GM18508 (cell line): ENCODE data around the gene VMO1.

Source experiments
- ATAC-seq: cut with Tn5 transposase; IDR thresholded peaks from one replicate; pipeline ENCODE4 v1.9.1; 2021; ENCODE audit warnings: moderate number of reproducible peaks; ENCODE audit not compliant: insufficient read depth, unreplicated experiment

The VMO1 gene

DNA sequence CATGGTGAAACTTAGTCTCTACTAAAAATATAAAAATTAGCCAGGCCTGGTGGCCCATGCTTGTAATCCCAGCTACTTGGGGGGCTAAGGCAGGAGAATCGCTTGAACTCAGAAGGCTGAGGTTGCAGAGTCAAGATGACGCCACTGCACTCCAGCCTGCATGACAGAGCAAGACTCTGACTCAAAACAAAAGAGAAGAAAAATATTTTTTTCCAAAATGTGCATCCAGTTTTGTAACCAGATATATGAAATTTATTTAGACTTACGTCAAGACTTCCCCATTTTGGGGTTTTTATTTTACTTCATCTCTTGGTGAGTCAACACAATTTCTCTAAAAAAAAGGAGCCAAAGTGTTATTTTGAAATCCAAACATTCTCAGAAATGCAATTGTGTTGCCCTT lies 20.0 kb downstream of the VMO1 start:
- ATAC-seq: no peak

DNA sequence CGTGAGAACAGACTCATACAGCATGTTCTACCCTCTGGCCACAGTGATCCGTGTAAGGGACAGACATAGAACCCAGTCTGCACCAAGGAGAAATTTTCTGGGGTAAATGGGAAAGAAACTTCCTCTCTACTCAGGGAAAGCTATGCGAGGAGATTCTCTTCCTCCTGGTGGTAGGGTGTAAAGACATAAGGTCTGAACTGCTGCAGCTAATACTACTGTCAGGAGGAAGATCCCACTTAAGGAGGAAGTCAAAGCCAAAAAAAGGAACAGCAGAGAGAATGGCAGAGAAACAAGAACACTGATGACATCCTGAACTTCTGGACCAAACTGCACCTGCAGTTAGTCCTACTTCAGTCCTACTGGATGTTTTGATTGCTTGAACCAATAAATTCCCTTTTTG lies 21.6 kb downstream of the VMO1 start:
- no peak for ATAC-seq

DNA sequence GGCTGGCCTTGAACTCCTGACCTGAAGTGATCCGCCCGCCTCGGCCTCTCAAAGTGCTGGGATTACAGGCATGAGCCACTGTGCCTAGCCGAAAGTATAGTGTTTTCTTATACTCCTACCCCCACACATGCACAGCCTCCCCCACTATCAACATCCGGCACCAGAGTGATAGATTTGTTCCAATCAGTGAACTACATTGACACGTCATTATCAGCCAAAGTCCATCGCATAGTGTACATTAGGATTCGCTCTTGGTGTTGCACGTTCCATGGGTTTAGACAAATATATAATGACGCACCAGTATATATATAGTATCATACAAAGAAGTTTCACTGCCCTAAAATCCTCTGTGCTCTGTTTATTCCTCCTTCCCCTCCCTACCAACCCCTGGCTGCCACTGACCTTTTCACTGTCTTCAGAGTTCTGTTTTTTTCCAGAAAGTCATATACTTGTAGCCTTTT lies 26.4 kb downstream of the VMO1 start:
- no peak for ATAC-seq

DNA sequence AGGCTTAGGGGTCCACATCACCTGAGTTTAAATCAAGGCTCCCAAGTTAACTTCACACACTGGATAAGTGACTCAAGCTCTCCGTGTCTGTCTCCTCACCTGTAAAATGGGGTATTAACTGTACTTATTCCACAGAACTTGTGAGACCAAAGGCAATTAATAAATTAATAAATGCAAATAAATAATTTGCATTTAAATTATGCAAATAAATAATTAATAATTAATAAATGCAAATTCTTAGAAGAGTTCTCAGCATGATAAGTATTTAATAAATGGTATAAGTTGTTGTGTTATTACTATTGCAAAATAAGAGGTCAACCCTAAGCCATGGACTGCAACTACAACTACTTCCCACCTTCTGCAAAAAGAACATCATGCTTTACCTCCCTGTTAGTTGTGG lies 32.8 kb downstream of the VMO1 start:
- ATAC-seq: no peak

DNA sequence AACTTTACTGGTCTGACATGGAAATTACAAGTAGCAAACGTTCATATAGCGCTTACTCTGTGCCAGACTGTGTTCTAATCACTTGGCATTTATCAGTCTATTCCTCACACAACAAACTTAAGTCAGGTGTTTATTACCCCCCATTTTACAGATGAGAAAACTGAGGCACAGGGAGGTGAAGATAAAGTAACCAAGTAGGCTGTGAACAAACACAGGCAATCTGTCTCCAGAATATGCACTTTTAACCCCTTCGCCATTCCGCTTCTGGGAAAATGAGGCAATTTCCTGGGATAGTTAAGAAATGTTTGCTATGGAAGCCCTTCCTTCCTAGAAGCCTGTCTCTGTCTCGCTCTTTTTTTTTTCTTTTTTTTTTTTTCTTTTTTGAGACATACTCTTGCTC lies 34.2 kb downstream of the VMO1 start:
- no peak for ATAC-seq

DNA sequence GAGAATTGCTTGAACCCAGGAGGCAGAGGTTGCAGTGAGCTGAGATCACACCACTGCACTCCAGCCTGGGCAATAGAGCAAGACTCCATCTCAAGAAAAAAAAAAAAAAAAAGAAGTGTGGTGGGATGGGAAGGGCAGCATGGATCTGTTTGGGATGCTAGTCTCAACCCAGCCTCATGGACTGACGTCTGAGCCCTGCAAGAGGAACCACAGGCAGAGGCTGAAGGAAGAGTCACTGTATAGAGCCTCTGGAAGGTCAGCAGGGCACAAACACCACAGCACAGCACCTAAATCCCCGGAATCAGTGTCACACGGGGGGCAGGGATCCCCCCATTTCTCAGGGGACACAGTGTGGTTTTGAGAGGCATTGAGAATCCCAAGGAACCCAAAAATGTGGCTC lies 35.6 kb downstream of the VMO1 start:
- no peak for ATAC-seq

DNA sequence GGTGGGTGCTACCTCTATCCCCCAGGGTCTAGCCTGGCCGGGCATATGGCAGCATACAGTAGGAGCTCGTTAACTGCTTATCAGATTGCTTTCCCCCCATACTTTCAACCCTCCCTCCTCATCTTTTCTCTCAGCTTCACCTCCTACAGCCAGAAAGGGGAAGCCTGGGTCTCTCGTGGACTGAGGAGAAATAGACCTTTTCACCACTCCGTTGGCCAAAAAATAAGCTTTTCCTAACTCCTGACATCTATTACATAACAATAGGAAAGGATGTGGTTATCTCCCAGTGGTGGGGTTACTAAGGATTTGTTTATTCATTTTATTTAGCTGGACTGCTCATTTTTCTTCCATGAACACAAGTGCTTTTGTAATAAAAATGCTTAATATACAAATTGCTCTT lies 37.5 kb downstream of the VMO1 start:
- no peak for ATAC-seq

DNA sequence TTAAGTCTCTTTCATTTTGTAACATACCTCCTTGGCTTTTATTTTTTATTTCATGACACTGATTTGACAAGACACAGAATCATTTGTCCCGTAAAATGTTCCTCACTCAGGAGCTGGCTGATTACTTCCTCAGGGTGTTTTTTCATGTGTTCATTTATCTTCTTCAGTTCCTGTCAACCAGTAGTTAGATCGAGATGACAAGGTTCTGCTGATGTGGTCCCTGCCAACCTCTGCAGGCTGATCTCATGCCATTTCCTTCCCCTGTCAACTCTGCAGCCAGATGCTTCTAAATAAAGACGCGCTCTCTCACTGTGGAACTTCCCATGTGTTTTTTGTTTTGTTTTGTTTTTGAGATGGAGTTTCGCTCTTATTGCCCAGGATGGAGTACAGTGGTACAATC lies 38.3 kb downstream of the VMO1 start:
- ATAC-seq: no peak

DNA sequence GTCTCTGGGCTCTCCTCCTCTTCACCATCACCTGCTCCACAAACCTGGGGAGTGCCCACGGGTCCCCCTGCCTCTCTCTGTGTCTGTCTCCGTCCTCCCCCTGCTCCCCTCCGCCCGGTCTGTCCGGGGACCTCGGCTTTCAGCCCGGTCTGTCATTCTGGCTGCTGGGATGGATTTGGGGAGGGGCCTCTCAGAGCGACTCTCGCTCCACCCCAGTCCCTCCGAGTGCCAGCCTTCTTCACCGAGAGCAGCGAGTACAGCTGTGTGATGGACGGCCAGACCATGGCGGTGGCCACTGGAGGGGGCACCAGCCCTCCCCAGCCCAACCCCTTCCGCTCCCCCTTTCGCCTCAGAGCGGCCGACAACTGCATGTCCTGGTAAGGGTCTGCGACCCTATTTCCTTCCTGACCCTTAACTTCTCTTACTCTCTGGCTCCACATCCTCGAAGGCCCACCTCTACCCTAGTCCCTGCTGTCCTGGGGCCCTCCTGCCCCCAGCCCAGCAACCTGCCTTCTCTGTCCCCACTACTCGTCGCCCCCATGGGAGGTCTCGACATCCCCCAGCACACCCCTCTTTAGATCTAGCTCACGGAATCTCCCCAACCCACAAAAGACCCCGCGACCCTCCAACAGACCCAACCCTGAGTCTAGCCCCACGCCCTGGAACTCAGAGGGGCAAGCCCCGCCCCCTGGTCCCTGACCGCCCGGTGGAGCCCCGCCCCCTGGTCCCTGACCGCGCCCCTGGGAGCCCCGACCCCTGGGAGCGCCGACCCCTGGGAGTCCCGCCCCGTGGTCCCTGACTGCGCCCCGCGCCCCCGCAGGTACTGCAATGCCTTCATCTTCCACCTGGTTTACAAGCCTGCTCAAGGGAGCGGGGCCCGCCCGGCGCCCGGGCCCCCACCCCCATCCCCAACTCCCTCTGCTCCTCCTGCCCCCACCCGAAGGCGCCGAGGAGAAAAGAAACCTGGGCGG lies 40.9 kb downstream of the VMO1 start:
- no peak for ATAC-seq

DNA sequence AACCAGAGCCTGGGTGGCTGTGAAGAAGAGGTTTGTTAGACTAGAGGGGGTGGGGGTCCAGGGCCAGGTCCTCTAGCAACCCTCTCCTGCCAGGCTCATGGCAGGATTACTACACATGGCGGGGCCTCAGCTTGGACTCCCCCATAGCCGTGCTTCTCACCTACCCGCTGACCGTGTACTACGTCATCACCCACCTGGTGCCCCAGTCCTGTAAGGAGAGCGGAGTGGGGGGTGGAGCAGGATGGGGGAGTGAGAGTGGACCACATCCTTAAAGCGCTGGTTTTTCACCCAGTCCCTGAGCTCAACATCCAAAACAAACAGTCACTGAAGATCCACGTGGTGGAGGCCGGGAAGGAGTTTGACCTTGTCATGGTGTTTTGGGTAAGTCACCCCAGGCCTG lies 42.3 kb downstream of the VMO1 start:
- no peak for ATAC-seq

DNA sequence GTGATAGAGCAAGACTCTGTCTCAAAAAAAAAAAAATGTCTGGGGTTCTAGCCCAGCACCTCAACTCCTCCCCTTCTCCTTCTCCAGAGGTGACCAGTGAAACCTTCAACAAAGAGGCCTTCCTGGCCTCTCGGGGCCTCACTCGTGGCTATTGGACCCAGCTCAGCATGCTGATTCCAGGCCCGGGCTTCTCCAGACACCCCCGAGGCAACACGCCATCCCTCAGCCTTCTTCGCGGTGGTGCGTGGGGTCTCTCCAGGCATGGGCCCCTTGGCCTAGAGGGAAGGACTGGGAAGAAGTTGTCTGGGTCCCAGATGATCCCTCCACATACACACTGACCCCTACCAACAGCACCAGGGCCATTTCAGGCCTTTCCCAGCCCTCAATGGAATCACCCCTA lies 42.9 kb downstream of the VMO1 start:
- ATAC-seq: no peak

DNA sequence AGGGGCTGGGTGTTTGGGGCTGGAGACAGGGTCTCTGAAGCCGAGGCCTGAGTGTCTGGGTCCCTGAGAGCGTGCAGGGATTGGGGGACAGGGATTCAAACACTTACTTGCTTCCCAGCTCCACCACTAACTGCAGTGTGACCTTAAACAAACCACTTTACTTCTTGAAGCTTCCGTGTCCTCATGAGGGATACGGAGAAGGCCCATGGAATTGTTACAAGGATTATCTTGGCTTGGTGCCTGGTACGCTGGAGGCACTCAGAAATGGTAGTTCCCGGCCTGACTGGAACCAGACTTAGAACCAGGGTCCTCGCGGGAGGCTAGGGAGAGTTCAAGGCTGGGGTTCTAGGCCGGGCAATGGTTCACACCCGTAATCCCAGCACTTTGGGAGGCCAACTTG lies 43.5 kb downstream of the VMO1 start:
- ATAC-seq: no peak

DNA sequence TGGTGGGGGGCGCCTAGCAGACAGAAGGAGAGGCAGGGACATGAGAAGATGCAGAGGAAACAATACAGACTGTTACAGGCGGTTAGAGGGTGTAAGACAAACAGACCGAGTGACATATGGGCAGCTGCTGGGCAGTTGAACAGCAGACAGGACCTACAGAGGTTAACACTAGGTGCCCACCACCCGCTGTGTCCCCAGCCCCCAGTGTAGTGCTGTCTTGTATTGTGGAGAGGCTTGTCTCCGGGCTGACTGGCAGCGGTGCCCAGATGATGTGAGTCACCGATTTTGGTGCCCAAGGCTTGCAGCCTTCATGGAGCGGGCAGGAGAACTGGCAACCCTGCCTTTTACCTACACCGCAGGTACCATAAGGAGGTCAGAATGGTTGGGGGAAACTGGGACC lies 44.0 kb downstream of the VMO1 start:
- no peak for ATAC-seq

DNA sequence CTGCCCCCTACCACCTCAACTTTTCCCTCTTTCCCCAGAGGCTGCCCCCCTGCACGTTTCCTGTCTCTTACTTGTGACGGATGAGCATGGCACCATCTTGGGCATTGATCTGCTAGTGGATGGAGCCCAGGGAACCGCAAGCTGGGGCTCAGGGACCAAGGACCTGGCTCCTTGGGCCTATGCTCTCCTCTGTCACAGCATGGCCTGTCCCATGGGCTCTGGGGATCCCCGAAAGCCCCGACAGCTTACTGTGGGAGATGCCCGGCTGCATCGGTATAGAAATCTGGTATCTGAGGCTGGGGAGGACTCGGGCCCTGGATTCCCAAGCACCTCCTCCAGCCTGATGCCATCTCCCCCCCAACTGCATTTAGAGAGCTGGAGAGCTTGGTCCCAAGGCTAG lies 44.6 kb downstream of the VMO1 start:
- ATAC-seq: no peak

DNA sequence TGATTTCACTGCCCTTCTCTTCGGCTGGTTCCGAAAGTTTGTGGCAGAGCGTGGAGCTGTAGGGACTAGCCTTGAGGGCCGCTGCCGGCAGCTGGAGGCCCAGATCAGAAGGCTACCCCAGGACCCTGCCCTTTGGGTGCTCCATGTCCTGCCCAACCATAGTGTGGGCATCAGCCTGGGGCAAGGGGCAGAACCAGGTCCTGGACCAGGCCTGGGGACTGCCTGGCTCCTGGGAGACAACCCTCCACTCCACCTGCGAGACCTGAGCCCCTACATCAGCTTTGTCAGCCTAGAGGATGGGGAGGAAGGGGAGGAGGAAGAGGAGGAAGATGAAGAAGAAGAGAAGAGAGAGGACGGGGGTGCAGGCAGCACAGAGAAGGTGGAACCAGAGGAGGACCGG lies 45.6 kb downstream of the VMO1 start:
- no peak for ATAC-seq

DNA sequence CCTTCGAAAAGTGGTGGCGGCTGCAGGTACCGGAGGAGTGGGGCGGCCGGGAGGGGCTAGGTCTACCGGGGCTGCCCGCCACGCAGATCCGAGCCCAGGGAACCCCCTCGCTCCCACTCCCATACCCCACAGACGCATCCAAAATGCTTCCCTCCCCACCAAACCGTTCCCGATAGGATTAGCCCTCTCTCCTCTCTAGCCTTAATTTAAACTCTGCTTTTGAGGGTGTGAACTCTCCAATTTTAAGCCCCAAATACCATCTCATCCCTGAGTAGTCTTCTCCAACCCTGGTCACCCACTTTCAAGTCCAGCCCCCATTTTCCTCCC lies 46.2 kb downstream of the VMO1 start:
- ATAC-seq: no peak

DNA sequence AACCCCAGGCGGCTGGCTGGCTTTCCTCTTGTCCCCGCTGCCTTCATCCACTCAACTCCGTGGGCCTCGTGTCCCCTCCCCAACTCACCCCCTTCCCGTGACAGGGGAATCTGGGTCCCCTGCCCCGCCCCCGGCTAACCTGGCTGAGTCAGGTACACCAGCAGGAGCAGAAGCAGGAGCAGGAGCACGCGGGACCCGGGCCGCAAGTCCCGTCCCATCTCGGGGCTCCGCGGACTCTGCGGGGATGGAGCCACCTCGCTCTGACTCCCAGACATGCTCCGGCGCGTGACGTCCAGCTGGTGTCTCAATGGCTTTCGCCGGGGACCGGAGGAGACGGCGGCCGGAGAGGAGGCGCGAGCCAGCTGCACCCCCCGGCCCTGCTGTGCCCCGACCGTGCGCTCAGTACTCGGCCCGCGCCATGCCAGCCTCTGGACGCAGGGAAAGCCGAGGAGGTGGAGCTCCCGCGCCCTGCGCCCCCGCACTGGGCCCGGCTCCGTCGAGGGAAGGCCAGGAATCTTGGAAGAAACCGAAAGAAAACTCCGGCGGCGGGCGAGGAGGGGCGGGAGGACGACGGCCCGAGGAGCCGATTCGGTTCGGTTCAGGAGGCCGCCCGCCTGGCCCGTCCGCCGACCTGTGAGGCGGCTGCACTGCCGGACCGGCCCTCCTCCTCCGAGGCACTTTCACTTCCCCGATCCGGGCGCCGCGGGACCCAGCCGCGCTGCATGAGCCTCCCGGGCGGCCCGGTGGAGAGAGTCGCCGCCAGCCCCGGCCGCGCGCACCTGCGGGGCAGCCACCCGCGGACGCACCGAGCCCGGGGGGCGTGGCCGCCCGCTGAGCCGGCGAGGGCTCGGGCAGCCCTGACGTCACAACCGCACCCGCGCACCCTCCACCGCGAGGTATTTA lies 46.8 kb downstream of the VMO1 start, which contains the start of the genes CXCL16 and ZMYND15:
Gene CXCL16, minus strand, starts transcription at position 807 of the 903 bp plus-strand sequence. Its CDS starts 589 bp downstream, at position 218.
Gene ZMYND15, plus strand, starts transcription at position 712 of the 903 bp plus-strand sequence. CDS start 716 bp downstream, outside the sequence.
- no peak for ATAC-seq

DNA sequence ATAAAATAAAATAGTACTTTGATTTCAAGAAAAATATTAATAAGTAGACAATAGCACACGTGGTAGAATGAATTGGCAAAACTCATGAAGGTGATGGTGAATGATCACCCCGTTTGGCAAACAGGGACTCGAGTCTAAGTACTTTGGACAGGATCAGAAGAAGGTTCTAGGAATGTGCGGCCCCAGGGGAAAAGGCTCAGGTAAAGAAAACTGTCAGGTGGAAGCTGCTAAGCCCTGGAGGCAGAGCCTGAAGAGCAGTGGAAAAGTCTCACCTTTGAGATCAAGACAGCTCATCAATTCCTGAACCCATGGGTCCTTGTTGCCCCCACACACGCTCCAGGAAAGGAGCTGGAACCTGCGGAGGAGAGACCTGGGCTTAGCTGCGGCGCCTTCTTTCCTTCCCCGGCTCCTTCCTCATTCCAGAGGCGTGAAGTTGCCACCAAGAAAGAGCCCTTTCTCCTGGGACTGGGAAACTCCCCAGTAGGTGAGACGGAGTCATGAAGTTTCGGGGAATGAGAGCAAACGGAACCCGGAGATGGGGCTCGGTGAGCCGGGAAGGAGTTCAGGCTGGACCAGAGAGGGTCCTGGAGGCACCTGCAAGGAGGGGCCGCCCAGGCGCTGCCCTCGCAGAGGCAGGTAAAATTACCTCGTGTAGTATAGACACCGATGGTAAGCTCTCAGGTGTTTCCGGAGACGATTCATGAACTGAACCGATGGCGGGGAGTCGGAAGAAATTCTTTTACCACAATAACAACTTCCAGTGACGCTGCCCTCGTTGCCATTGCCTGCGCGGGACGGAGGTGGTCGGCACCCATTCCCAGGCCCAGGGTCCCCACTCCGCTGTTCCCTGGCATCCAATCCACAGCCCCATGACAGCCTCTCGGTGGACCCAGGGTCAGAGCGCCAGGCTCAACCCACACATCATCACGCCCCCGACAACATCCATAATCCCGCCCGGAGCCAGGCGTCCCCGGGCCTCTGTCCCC lies 47.7 kb downstream of the VMO1 start:
- ATAC-seq: no peak

DNA sequence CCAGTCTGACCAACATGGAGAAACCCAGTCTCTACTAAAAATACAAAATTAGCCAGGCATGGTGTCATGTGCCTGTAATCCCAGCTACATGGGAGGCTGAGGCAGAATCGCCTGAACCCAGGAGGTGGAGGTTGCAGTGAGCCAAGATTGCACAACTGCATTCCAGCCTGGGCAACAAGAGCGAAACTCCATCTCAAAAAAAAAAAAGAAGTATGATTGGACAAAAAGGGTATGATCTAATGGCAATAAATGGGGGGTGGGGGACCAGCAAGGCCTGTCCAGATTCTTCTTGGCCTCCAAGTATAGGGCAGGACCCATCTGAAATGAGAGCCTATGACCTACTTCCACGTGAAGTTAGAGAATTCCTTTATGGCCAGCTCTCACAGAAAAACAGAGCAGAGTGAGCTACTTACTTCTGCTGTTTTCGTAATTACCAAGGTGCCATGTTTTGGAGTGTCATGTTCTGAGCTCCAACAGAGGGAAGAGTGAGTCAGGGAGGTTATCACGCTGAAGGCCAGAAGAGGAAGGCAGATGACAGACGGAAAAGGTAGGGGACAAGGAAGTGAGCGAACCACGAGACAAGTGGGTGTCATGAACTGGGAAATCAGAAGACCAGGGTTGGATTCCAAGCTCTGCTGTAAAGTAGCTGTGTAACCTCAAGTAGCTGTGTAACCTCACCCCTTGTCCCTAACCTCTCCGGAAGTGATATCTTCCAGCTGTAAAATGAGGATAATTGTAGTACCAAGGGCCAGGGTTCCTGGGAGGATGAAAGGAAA lies 50.1 kb downstream of the VMO1 start:
- no peak for ATAC-seq
